Activated naive CD8-positive, alpha-beta T cell treated with anti-CD3 and anti-CD28 coated beads, Interleukin-2, amount 50 U/mL, for 16 hours (primary cell): ENCODE results near the gene PPP2R2B.

Experiments used
- DNase-seq: peaks from one replicate; pipeline ENCODE4 v3.0.0-alpha.2; 2020; ENCODE audit warnings: low read depth, low spot score

The PPP2R2B gene

GRCh38 chr5:146878476-146879172, at the start of gene PPP2R2B:
Gene PPP2R2B, minus strand, starts transcription at chr5:146878757.
- DNase-seq: peak; percentile 3

- DNase-seq: no peak
Measured at GRCh38 chr5:146924132-146924531, 45.6 kb upstream of the PPP2R2B start.

GRCh38 chr5:146921225-146921624, 42.7 kb upstream of the PPP2R2B start:
- no peak for DNase-seq

GRCh38 chr5:146920351-146920881, 41.9 kb upstream of the PPP2R2B start:
- no peak for DNase-seq

- no peak for DNase-seq
Measured at GRCh38 chr5:146919304-146919703, 40.7 kb upstream of the PPP2R2B start.

- no peak for DNase-seq
Measured at GRCh38 chr5:146917931-146918330, 39.4 kb upstream of the PPP2R2B start.

GRCh38 chr5:146912874-146913273, 34.3 kb upstream of the PPP2R2B start:
- DNase-seq: no peak

- DNase-seq: no peak
Measured at GRCh38 chr5:146910239-146910638, 31.7 kb upstream of the PPP2R2B start.

- DNase-seq: no peak
Measured at GRCh38 chr5:146909255-146910068, 30.9 kb upstream of the PPP2R2B start.

- DNase-seq: no peak
Measured at GRCh38 chr5:146906803-146907202, 28.2 kb upstream of the PPP2R2B start.

- no peak for DNase-seq
Measured at GRCh38 chr5:146904890-146905289, 26.3 kb upstream of the PPP2R2B start.

GRCh38 chr5:146903789-146904188, 25.2 kb upstream of the PPP2R2B start:
- no peak for DNase-seq

- DNase-seq: no peak
Measured at GRCh38 chr5:146902471-146902870, 23.9 kb upstream of the PPP2R2B start.

GRCh38 chr5:146897061-146897460, 18.5 kb upstream of the PPP2R2B start:
- no peak for DNase-seq

GRCh38 chr5:146894753-146895521, 16.4 kb upstream of the PPP2R2B start:
- DNase-seq: no peak

GRCh38 chr5:146893991-146894390, 15.4 kb upstream of the PPP2R2B start:
- no peak for DNase-seq

GRCh38 chr5:146892231-146892630, 13.7 kb upstream of the PPP2R2B start:
- no peak for DNase-seq

- no peak for DNase-seq
Measured at GRCh38 chr5:146891511-146891910, 13.0 kb upstream of the PPP2R2B start.

- DNase-seq: no peak
Measured at GRCh38 chr5:146890731-146891440, 12.3 kb upstream of the PPP2R2B start.

- no peak for DNase-seq
Measured at GRCh38 chr5:146890066-146890465, 11.5 kb upstream of the PPP2R2B start.

GRCh38 chr5:146889169-146889568, 10.6 kb upstream of the PPP2R2B start:
- no peak for DNase-seq
